HUES6 (cell line): ENCODE results near the gene NT5DC2.
"Not testable (repeated sequence)": the region's sequence is repeated elsewhere in the genome, so short reads cannot be mapped to it uniquely, and the experiment has no call there.

Experiments
- H3K27ac ChIP-seq: 2 replicates; pipeline ENCODE4 v1.7.0; 2013; ENCODE audit warnings: low read depth, mild to moderate bottlenecking, low read length, inconsistent platforms
- H3K27me3 ChIP-seq: 2 replicates; pipeline ENCODE4 v1.6.1; 2013; ENCODE audit warnings: low read length; ENCODE audit not compliant: control insufficient read depth, insufficient read depth
- H3K36me3 ChIP-seq: 2 replicates; pipeline ENCODE4 v1.6.1; 2013; ENCODE audit warnings: low read length; ENCODE audit not compliant: control insufficient read depth, insufficient read depth
- H3K4me1 ChIP-seq: 2 replicates; pipeline ENCODE4 v1.6.1; 2013; ENCODE audit warnings: low read length; ENCODE audit not compliant: control insufficient read depth, insufficient read depth
- H3K4me3 ChIP-seq: 2 replicates; pipeline ENCODE4 v1.5.1; 2013; ENCODE audit warnings: low read depth, low read length
- H3K9ac ChIP-seq: one replicate; pipeline ENCODE4 v1.6.1; 2013; ENCODE audit warnings: mild to moderate bottlenecking, low read length
- H3K9me3 ChIP-seq: 2 replicates; pipeline ENCODE4 v1.6.1; 2013; ENCODE audit warnings: low read depth, low read length; ENCODE audit not compliant: control insufficient read depth, insufficient read depth

Gene NT5DC2

GRCh38 chr3:52529376-52530333 is 4.0 kb downstream of the NT5DC2 start:
- Histone ChIP-seq H3K9me3 (no peaks in the 10 kb centered on the region), H3K27ac (no peak overlapping the region), H3K4me1 (peaks cover 24% of the 10 kb centered on the region), H3K4me3 (no peak overlapping the region), H3K9ac (no peak overlapping the region), H3K27me3 (no peaks in the 10 kb centered on the region), H3K36me3 (peaks cover 67% of the 10 kb centered on the region)

DNA sequence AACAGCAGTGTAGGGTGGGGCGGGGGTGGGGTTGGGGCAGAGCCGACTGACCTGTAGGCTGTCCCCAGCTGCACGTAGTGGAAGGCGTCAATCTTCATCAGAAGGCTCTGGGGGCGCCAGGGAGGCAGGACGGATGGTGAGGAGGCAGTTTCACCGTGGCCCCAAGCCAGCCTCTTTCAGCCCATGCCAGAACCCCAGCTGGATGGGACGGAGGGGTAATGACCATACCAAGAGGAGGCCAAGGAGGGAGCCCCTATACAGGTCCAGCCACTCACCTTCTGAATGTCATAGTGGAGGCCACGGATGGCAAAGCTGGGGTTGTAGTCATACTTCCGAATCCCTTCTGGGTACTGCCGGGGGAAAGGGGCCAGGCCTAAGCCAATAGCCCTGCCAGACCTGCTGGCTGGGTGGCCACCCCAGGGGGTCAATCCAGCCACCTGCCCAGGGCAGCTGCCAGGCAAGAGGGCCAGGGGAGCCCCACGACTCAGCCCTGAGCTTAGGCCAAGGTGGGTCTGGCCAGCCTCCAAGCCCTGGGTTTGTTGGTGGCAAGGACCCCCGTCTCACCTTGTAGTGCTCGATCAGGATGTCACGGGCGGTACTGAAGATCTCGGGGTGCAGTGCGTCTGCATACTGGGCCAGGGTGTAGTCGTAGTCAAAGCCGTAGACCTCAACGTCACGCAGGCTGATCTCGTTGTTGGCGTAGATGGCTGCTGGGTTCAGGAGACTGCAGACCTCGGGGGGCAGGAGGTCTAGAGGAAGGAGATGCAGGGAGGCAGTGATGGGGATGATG is 4.9 kb downstream of the NT5DC2 start:
- no peak overlapping the region for H3K27ac ChIP-seq
- H3K4me1 ChIP-seq = peaks cover 19% of the 10 kb centered on the region
- no peak overlapping the region for H3K9ac ChIP-seq
- peaks cover 75% of the 10 kb centered on the region for H3K36me3 ChIP-seq
- no peaks in the 10 kb centered on the region for H3K9me3 ChIP-seq
- no peak overlapping the region for H3K4me3 ChIP-seq
- H3K27me3 ChIP-seq = no peaks in the 10 kb centered on the region

- Histone ChIP-seq H3K4me3 (no peak overlapping the region), H3K9me3 (no peaks in the 10 kb centered on the region), H3K36me3 (peaks cover 83% of the 10 kb centered on the region), H3K9ac (no peak overlapping the region), H3K4me1 (peaks cover 19% of the 10 kb centered on the region), H3K27me3 (no peaks in the 10 kb centered on the region), H3K27ac (no peak overlapping the region)
These were observed 5.7 kb downstream of the NT5DC2 start for GRCh38 chr3:52527732-52528585.

DNA sequence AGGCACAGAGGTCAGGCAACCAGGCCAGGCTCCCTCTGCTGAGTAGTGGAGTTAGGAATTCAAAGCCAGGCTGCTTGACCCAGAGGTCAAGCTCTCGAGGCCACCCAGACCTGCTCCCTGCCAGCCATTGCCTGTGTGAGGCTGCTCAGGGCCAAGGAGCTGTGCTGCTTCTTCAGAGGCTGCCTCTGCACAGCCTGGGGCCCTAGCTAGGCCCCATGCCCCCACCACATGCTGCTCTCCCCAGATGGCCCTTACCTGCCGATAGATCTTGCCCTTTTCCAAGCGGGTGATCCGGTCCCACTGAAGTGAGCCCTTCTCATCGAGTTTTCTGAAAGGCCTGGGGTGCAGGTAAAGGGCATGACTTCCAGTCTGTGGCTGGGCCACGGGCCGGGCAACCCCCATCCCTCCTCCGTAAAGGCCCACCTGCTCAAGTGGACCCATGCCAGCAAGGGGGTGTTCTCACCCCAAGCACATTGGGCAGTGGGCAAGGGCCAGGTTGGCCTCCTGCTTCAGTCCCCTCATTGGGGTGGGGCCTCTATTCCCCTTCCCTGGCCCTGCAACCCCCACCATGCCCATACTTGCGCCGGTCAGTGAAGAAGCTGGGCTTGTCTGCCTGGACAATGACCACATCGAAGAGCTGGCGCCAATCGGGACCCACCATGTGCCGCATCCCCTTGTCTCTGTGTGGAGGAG is 6.5 kb downstream of the NT5DC2 start:
- H3K27me3 ChIP-seq = no peaks in the 10 kb centered on the region
- peaks cover 89% of the 10 kb centered on the region for H3K36me3 ChIP-seq
- no peak overlapping the region for H3K4me3 ChIP-seq
- no peaks in the 10 kb centered on the region for H3K9me3 ChIP-seq
- no peak overlapping the region for H3K27ac ChIP-seq
- peaks cover 13% of the 10 kb centered on the region for H3K4me1 ChIP-seq
- H3K9ac ChIP-seq = no peak overlapping the region

DNA sequence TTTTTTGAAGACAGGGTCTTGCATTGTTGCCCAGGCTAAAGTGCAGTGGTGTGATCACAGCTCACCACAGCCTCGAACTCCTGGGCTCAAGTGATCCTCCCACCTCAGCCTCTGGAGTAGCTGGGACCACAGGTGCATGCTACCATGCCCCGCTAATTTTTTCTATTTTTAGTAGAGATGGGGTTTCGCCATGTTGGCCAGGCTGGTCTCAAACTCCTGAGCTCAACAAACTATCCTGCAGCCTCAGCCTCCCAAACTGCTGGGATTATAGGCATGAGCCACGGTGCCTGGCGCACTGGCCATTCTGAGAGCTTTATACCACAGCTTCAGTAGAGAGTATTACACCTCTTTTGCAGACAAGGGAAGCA is 7.0 kb downstream of the NT5DC2 start:
- not testable (repeated sequence) for H3K4me3 ChIP-seq, H3K27ac ChIP-seq, H3K9ac ChIP-seq, H3K9me3 ChIP-seq, H3K4me1 ChIP-seq, H3K27me3 ChIP-seq
- peaks cover 86% of the 10 kb centered on the region for H3K36me3 ChIP-seq

- no peak overlapping the region for H3K27ac ChIP-seq
- H3K4me3 ChIP-seq = no peak overlapping the region
- no peaks in the 10 kb centered on the region for H3K27me3 ChIP-seq
- peaks cover 3% of the 10 kb centered on the region; the same call in 1 of the 2 replicates for H3K4me1 ChIP-seq
- H3K36me3 ChIP-seq = peaks cover 83% of the 10 kb centered on the region
- H3K9ac ChIP-seq = no peak overlapping the region
- no peaks in the 10 kb centered on the region for H3K9me3 ChIP-seq
These were observed 7.7 kb downstream of the NT5DC2 start for GRCh38 chr3:52525680-52526561.

DNA sequence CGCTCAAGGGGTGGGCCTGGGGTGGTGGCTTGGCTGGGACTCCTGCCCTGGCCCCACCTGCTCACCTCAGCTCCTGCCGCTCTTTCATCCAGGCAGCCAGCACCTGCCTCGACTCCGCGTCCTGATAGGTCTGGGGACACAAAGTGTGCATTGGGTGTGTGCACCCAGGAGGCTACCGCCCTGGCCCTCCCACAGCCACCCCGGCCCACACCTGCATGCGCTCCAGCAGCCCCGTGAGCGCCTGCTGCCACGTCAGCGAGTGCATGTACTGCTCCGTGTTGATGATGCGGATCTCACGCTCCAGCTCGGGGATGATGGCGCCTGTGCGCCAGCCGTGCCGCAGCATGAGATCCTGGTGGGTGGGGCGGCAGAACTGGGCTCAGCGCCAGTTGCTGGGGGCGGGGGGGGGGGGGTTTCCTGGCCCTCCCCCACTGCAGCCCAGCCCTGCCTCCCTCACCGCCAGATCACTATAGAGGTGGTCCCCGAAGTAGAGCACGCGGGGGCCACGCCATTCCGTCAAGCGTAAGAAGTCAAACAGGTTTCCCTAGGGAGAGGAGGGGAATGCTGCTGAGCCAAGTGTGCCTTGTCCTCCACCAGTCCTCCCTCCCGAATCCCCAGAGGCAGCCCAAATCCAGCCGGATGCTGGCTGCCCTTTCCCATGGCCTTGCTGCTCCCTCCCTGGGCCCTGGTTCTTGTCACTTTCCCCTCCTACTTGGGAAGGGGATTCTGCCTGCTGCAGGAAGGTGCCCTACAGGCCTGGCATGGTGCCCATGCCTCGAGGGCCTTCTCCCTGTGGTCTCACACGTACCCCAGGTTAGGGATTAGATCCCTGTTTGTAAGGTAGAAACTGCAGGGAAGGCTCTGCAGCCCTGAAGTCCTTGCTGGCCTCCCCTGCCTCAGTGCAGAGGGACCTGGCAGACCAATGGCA is 8.6 kb downstream of the NT5DC2 start:
- peaks cover 75% of the 10 kb centered on the region for H3K36me3 ChIP-seq
- no peaks in the 10 kb centered on the region for H3K9me3 ChIP-seq
- no peaks in the 10 kb centered on the region for H3K27me3 ChIP-seq
- H3K27ac ChIP-seq = no peak overlapping the region
- no peak overlapping the region for H3K4me3 ChIP-seq
- H3K4me1 ChIP-seq = no peaks in the 10 kb centered on the region
- no peak overlapping the region for H3K9ac ChIP-seq

DNA sequence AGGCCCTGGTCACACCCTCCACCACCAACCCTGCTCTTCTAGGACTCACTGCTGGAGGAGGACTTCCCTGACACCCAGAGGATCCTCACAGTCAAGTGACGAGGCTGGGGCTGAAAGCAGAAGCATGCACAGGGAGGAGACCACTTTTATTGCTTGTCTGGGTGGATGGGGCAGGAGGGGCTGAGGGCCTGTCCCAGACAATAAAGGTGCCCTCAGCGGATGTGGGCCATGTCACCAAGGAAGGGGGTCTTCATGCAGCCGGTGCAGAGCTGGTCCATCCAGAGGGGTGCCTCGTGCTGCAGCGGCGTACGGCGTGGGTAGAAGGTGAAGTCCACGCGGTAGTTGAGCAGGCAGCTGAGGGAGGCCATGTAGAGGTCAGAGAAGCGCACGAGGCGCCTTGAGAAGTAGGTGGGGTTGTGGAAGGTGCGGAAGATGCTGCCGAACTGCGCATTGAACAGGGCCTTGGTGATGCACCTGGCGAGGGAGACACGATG is 9.4 kb downstream of the NT5DC2 start:
- H3K27me3 ChIP-seq = no peaks in the 10 kb centered on the region
- H3K4me1 ChIP-seq = no peaks in the 10 kb centered on the region
- H3K9ac ChIP-seq = no peak overlapping the region
- H3K36me3 ChIP-seq = peaks cover 69% of the 10 kb centered on the region
- H3K9me3 ChIP-seq = no peaks in the 10 kb centered on the region
- H3K27ac ChIP-seq = no peak overlapping the region
- no peak overlapping the region for H3K4me3 ChIP-seq
